Measurements from ENCODE around the gene TLR1. TPM values are rescaled to one million over a fixed set of nuclear protein-coding genes. Genes with fewer than 3 reads are reported as not detected.

Gene TLR1
- total RNA-seq, 1 experiment from 2014 or later, result not detected

GRCh38 chr4:38820329-38821061 is 15.9 kb upstream of the TLR1 start:
- H3K9me3 Mint-ChIP-seq, result peaks cover 9 to 13% of the 10 kb centered on the region in 2 experiments; a peak in 4 of 5 replicates
- Histone ChIP-seq H2AK5ac (ENCODE audit: insufficient read length, low read length) (no peak overlapping the region), H3K23me2 (ENCODE audit: insufficient read length, low read depth, low read length, poor library complexity, severe bottlenecking) (no peaks in the 10 kb centered on the region), H2BK15ac (ENCODE audit: low read depth, low read length) (no peak overlapping the region), H4K91ac (ENCODE audit: insufficient read length, low read depth, low read length) (no peak overlapping the region), H3K79me2 (ENCODE audit: insufficient read depth, low read length) (no peaks in the 10 kb centered on the region), H3K4me2 (ENCODE audit: insufficient read depth, insufficient read length, low read length) (no peak overlapping the region), H3K4me1 (ENCODE audit: insufficient read depth, low read length) (no peaks in the 10 kb centered on the region), H4K8ac (replicated peaks; ENCODE audit: insufficient read length, low read depth, low read length) (no peak overlapping the region), H3K14ac (ENCODE audit: insufficient read depth, low read length) (no peak overlapping the region), H3K27ac (ENCODE audit: insufficient read length, low read depth, low read length) (no peak overlapping the region), H3K9ac (ENCODE audit: extremely low read depth, insufficient read length, low read length) (no peak overlapping the region), H2AFZ (ENCODE audit: low read length) (no peak overlapping the region), H3K4ac (ENCODE audit: low read depth, low read length) (no peak overlapping the region), H2BK20ac (ENCODE audit: low read depth, low read length, poor library complexity, severe bottlenecking) (no peak overlapping the region), H2BK5ac (ENCODE audit: insufficient read length, low read length) (no peak overlapping the region), H3K23ac (ENCODE audit: insufficient read length, low read depth, low read length) (no peak overlapping the region), H3K9me3 (ENCODE audit: control insufficient read depth, low read depth, low read length) (peaks cover 7% of the 10 kb centered on the region), H3T11ph (ENCODE audit: low read length) (no peak overlapping the region), H3K18ac (ENCODE audit: insufficient read length, low read depth, low read length) (no peak overlapping the region), H4K5ac (ENCODE audit: insufficient read length, low read depth, low read length) (no peak overlapping the region), H4K20me1 (ENCODE audit: control insufficient read depth, insufficient read depth, insufficient read length) (no peaks in the 10 kb centered on the region), H3K27me3 (ENCODE audit: insufficient read depth, low read length) (no peaks in the 10 kb centered on the region), H2BK12ac (ENCODE audit: insufficient read length, low read depth, low read length) (no peak overlapping the region), H3K56ac (ENCODE audit: insufficient read length, low read depth, low read length) (no peak overlapping the region), H2BK120ac (ENCODE audit: low read depth, low read length, poor library complexity, severe bottlenecking) (no peak overlapping the region), H3K79me1 (ENCODE audit: insufficient read depth, low read depth, low read length, poor library complexity, severe bottlenecking) (no peaks in the 10 kb centered on the region)
- DNase-seq, result no peak
- H3K4me3 Mint-ChIP-seq, result no peak overlapping the region
- no peaks in the 10 kb centered on the region for H3K4me1 Mint-ChIP-seq
- no CpG with 5 or more reads among the region's 4 CpGs for WGBS (ENCODE audit: extremely low coverage, insufficient read length, low lambda C conversion rate)
- peaks cover 7% of the 10 kb centered on the region for H3K27me3 Mint-ChIP-seq (ENCODE audit: low read depth)
- no peak for TF ChIP-seq CTCF (conservative IDR thresholded peaks at IDR 0.05)
- peaks cover 2 to 8% (median 2%) of the 10 kb centered on the region in 3 experiments; a peak in 5 of 7 replicates for H3K36me3 Mint-ChIP-seq (ENCODE audit: insufficient read depth in 1 of 3, low read depth in 3 of 3)
- no peak overlapping the region for H3K27ac Mint-ChIP-seq
